HG03571 (cell line): ENCODE data around the gene HCN2.

Experiments
- ATAC-seq: cut with Tn5 transposase; IDR thresholded peaks from one replicate; pipeline ENCODE4 v1.9.1; 2021; ENCODE audit not compliant: unreplicated experiment

Gene HCN2

GRCh38 chr19:633786-634639 lies 44.3 kb downstream of the HCN2 start:
- ATAC-seq, result no peak

- ATAC-seq, result no peak
Observed at GRCh38 chr19:634975-635652, 45.4 kb downstream of the HCN2 start.

GRCh38 chr19:638906-639252 lies 49.2 kb downstream of the HCN2 start:
- ATAC-seq, result no peak

DNA sequence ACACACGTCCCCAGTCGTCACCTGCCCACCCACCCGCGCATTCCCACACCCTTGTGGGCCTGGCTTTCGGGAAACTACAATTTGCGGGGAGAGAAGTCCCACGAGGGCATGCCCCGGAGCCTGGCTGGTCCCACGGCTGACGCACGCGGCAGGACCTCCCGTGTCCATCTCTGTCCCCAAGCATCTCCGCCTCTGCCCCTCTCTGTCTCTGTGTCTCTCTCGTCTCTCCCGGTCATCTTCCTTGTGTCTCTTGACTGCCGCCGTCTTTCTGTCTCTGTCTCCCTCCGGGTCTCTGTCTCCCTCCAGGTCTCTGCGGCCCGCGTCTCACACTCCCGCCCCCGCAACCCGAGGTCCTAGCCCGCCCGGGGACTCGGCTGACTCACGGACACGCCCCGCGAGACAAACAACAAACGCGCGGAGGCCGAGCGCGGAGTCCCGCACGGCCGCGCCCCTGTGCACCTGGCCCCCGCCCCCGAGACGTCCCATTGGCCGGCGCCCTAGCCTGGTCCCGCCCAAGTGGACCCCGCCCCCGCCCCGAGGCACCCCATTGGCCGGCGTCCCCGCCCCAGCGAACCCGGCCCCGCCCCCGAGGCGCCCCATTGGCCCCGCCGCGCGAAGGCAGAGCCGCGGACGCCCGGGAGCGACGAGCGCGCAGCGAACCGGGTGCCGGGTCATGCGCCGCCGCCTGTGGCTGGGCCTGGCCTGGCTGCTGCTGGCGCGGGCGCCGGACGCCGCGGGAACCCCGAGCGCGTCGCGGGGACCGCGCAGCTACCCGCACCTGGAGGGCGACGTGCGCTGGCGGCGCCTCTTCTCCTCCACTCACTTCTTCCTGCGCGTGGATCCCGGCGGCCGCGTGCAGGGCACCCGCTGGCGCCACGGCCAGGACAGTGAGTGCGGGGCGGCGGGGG lies 49.8 kb downstream of the HCN2 start, which contains the start of gene FGF22:
Gene FGF22, plus strand, starts transcription at position 627 of the 908 bp plus-strand sequence. Its CDS starts 47 bp downstream, at position 674.
- ATAC-seq, result no peak

- ATAC-seq, result no peak
Observed at GRCh38 chr19:640161-640558, 50.5 kb downstream of the HCN2 start.

DNA sequence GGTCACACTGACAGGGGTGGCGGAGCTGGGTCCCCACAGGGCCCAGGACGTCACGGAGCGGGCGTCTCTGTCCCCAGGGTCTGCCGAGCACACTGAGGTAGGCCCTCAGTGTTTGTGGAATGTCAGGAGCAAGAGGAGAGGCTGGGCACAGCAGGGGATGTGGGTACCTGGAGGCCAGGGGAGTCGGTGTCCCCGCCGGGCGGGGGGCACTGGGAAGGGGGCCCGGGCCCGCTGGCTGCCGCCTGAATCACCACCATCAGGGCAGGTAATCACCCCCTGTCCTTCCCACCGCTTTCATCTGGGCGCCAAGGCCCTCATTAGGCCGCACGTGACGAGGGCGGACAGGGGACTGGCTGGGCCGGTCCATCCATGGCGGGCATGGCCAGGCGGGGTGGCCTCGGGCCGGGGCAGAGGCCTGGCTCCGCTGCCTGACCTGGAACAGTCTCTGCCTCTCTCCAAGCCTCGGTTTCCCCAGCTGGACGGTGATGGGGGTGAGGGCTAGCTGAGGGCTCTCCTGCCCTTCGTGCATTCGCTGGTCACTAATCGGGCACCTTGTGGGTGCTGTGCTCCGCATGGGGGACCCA lies 51.0 kb downstream of the HCN2 start:
- no peak for ATAC-seq

GRCh38 chr19:641702-642101 lies 52.0 kb downstream of the HCN2 start:
- no peak for ATAC-seq

GRCh38 chr19:642767-643727 lies 53.4 kb downstream of the HCN2 start:
- ATAC-seq, result no peak

DNA sequence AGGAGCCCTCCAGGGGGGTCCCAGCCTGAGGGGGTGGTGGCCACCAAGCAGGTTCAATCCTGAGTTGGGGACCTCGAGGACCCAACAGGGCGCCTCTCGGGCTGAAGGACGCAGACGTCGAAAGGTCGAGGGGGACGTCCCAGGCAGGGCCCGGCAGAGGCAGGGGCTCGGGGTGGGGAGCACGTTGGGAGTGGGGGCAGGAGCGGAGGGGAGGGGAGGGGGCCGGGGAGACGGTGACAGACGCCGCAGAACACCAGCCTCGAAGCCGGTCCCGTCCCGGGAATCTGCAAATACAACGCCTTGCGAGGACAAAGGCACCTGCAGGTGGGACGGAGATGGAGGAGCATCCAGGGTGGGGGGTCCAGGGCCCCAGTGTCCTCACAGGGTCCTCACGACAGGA lies 54.1 kb downstream of the HCN2 start:
- ATAC-seq, result no peak

DNA sequence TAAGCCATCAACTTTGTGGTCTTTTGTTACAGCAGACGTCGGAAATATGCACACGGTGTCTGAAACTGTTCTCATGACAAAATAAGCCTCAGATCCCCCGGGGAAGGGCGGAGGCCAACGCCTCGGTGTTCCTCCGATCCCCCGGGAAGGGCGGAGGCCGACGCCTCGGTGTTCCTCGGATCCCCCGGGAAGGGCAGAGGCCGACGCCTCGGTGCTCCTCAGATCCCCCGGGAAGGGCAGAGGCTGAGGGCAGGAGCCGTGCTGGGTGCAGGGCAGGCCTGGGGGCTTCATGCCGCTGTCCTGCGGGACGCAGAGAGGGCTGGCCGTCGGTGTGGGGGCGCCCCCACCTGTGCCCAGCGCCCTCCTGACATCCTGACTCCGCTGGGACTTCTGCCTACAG lies 54.7 kb downstream of the HCN2 start:
- ATAC-seq, result no peak

GRCh38 chr19:644789-645188 lies 55.1 kb downstream of the HCN2 start:
- ATAC-seq, result no peak

DNA sequence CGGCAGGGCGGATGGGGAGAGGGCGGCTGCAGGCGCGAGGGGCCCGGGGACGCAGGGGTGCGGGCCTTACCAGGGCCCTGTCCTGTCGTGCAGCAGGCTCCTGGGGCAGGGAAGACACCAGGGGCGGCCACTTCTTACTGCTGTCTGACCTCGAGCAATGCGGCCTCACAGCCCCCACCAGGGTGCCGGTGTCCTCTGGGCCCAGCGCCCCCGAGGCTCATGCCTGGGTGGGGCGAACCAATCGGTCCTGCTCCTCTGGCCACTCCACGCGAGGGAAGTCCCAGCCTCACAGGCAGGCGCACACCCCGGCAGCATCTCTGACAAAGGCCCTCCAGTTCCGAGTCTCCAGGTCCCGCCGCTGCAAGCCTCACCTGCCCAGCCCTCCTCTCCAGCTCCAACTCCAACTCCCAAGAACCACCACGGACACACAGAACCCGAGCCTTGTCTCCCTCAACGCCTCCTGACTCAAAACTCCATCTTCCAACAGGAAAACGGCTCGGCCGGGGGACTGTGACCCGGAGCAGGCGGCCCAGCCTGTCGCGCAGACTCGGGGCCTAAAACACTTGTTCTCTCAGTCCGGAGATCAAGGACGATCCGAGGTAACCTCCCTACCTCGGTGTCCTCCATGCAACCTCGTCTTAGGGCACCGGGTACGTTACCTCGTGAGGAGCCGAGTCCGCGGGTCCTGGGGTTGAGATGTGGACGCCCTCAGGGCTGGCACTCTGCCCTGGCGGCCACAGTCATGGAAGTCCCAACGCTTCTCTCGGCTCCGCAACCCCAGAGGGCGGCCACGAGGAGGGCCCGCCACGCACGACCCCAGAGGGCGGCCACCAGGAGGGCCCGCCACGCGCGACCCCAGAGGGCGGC lies 56.5 kb downstream of the HCN2 start:
- no peak for ATAC-seq

GRCh38 chr19:646779-647565 lies 57.3 kb downstream of the HCN2 start:
- ATAC-seq, result no peak

DNA sequence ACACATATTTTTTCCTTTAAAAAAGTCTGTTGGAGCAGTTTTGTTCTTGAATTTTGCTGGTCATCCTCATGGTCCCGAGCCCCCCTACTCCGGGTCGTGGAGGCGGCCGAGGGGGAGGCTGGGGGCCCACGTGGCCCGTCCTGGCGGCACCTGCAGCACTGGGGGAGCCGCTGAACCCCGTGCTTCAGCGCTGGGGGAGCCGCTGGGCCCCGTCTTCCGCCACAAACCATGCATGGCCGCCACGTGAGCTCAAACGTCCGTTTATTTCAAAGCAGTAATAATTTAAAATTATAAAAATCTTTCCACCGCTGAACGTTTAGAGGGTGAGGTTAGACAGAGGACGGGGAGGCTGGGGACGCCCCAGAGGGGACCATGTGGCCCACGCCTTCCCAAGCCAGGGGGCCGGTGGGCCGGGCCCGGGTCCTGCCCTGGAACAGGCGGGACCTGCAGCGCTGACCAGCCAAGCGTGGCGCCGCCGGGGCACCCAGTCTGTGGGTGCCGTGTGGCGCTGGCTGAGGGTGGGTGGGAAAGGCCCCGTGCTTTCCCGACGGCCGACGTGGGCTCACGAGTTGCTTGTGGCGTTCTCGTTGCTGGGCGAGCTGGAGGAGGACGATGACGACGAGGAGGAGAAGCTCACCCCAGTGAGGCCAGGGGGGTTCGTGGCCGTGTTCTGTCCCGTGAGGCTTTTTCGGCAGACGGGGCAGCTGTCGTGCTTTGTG lies 58.0 kb downstream of the HCN2 start:
- no peak for ATAC-seq

DNA sequence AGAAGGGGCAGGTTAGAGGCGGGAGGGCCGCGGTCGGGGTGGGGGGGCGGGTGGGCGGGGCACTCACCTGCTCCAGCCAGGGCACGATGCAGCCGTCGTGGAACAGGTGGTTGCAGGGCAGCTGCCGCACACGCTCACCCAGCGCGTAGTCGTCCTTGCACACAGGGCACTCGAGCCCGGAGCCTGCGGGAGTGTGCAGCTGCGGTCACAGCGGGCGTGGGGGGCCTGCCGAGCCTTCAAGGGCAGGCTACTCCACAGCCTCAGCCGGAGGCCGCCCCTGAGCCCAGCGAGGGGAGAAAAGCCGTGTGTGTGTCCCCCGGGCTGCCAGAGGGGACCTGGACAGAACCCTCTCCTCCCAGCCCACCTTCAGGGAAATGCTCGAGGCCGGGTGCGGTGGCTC lies 58.6 kb downstream of the HCN2 start:
- no peak for ATAC-seq

GRCh38 chr19:648904-649801 lies 59.5 kb downstream of the HCN2 start:
- ATAC-seq, result no peak

- no peak for ATAC-seq
Observed at GRCh38 chr19:650121-650520, 60.4 kb downstream of the HCN2 start.
